Mesothelial cell of epicardium (in vitro differentiated cells): Measurements from ENCODE around the gene PTPN18. TPM values are rescaled to one million over a fixed set of nuclear protein-coding genes. Genes with fewer than 3 reads are reported as not detected.

ENCODE experiments used
- DNase-seq, 2 experiments: peaks; one replicate each; pipeline ENCODE4 v3.0.0; 2021; ENCODE audit warnings: low spot score in 2 of 2; ENCODE audit not compliant: unreplicated experiment in 2 of 2
- H3K27ac Mint-ChIP-seq: 2 replicates; pipeline ENCODE4 v1.8.0; 2021; ENCODE audit warnings: mixed read lengths
- H3K27me3 Mint-ChIP-seq: 2 replicates; pipeline ENCODE4 v1.8.0; 2021; ENCODE audit warnings: low read depth, mixed read lengths
- H3K36me3 Mint-ChIP-seq: 2 replicates; pipeline ENCODE4 v1.8.0; 2021; ENCODE audit warnings: mixed read lengths
- H3K4me1 Mint-ChIP-seq: 2 replicates; pipeline ENCODE4 v1.8.0; 2021; ENCODE audit warnings: mixed read lengths
- H3K4me3 Mint-ChIP-seq: 2 replicates; pipeline ENCODE4 v1.8.0; 2021; ENCODE audit warnings: mild to moderate bottlenecking, moderate library complexity, mixed read lengths
- H3K9me3 Mint-ChIP-seq: 2 replicates; pipeline ENCODE4 v1.8.0; 2021; ENCODE audit warnings: mixed read lengths
- total RNA-seq: library from RNA; stranded (reverse); gene quantifications from 3 replicates; pipeline ENCODE4 v1.2.1, GENCODE V29; 2021
- TF ChIP-seq, protein P1 (sequence below): fragments of 200-600 bp; sonication (generic); IDR thresholded peaks from one replicate; pipeline ENCODE4 v1.5.0; 2021; ENCODE audit warnings: antibody characterized with exemption; ENCODE audit not compliant: unreplicated experiment

Gene PTPN18
- total RNA-seq, 1 donor from 2014 or later, result 20.1 TPM

DNA sequence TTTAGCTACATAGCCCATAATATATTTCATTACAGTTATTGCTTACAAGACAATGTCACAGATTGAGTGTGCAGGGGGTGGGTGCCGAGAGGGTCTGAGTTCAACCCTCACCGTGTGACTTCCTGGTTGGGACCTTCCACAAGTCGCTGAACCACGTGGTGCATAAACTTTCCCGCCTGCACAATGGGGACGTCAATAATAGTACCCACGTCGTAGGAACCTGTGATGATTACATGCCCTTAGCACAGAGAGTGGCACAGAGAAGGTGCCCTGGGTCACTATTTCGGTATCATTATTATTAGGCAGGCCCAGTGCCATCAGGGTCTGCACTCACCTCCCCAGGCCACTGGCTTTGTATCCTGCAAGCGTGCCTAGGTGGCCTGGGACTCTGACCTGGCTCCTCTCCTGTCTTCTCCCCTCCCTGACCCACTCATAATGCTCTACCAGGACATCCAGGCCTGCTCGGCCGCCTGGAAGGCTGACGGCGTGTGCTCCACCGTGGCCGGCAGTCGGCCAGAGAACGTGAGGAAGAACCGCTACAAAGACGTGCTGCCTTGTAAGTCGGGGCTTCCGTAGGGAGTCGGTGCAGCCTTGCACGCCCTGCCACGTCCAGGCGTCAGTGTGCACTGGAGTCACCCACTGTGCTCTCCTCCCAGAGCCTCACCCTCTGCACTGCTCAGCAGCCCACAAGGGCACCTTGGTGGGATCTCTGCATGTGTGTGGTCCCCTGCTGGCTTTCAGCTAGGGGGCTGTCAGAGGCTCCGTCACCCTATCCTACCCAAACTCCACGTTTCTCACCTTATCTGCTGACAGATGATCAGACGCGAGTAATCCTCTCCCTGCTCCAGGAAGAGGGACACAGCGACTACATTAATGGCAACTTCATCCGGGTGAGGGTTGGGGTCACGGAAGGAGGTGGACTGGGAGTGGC lies 2.8 kb downstream of the PTPN18 start:
- Mint-ChIP-seq H3K27ac (no peak overlapping the region), H3K4me1 (peaks cover 3% of the 10 kb centered on the region), H3K9me3 (peaks cover 14% of the 10 kb centered on the region), H3K4me3 (no peak overlapping the region), H3K36me3 (peaks cover 4% of the 10 kb centered on the region), H3K27me3 (peaks cover 5% of the 10 kb centered on the region)
- no peak for DNase-seq
- TF ChIP-seq, protein P1, sequence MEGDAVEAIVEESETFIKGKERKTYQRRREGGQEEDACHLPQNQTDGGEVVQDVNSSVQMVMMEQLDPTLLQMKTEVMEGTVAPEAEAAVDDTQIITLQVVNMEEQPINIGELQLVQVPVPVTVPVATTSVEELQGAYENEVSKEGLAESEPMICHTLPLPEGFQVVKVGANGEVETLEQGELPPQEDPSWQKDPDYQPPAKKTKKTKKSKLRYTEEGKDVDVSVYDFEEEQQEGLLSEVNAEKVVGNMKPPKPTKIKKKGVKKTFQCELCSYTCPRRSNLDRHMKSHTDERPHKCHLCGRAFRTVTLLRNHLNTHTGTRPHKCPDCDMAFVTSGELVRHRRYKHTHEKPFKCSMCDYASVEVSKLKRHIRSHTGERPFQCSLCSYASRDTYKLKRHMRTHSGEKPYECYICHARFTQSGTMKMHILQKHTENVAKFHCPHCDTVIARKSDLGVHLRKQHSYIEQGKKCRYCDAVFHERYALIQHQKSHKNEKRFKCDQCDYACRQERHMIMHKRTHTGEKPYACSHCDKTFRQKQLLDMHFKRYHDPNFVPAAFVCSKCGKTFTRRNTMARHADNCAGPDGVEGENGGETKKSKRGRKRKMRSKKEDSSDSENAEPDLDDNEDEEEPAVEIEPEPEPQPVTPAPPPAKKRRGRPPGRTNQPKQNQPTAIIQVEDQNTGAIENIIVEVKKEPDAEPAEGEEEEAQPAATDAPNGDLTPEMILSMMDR, result no peak

DNA sequence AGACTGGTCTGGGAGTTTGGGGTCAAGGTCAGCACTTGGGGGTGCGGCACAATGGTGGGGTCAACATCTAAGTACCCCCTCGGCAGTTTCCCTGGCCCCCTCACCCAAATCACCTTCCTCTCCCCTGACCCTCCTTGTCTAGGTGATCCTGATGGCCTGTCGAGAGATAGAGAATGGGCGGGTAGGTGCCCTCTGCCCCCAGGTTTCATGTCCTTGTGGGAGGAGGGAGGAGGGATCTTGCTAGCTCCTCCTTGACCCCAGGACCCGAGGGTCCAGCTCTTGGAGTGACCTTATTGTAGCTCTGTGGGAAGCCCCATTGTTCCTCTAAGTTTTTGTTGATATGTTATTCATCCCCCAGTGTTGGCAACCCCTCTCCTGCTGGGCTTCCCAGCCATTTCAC lies 3.6 kb downstream of the PTPN18 start:
- TF ChIP-seq, protein P1, result no peak
- Mint-ChIP-seq H3K27me3 (peaks cover 5% of the 10 kb centered on the region), H3K4me3 (no peak overlapping the region), H3K4me1 (peaks cover 3% of the 10 kb centered on the region), H3K9me3 (peaks cover 18% of the 10 kb centered on the region), H3K36me3 (peaks cover 4% of the 10 kb centered on the region), H3K27ac (no peak overlapping the region)
- no peak for DNase-seq

DNA sequence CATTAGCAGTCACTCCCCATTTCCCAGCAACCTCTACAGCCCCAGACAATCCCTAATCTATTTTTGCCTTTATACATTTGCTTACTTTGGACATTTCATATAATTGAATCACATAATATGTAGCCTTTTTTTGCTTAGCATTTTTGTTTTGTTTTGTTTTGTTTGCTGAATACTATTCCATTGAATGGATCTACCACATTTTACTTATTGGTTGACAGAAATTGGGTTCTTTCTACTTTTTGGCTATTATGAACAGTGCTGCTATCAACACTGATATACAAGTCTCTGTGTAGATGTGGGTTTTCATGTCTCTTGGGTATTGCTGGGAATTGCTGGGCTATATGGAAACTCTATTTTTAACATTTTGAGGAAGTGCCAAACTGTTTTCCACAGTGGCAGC lies 7.6 kb downstream of the PTPN18 start:
- peaks cover 4% of the 10 kb centered on the region for H3K36me3 Mint-ChIP-seq

DNA sequence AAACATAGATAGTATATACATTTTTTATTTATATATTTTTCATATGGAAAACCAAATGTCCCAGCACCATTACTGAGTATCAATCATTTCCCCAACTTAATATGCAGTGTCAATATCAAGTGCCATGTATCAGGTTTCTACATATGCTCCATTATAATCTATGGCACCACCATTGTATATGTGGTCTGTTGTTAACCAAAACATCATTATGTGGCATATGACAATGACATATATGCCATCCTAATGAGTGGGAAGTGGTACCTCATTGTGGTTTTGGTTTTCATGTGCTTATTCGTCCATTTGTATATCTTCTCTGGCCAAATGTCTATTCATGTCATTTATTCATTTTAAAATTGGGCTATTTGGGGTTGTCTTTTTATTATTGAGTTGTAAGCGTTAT lies 9.2 kb downstream of the PTPN18 start:
- H3K4me1 Mint-ChIP-seq, result no peaks in the 10 kb centered on the region
- TF ChIP-seq, protein P1, result no peak
- no peak overlapping the region for H3K27ac Mint-ChIP-seq
- H3K4me3 Mint-ChIP-seq, result no peak overlapping the region
- DNase-seq, result no peak
- peaks cover 2% of the 10 kb centered on the region for H3K27me3 Mint-ChIP-seq
- peaks cover 6% of the 10 kb centered on the region for H3K36me3 Mint-ChIP-seq
- peaks cover 18% of the 10 kb centered on the region for H3K9me3 Mint-ChIP-seq

More for the DNA sequence above, 7.6 kb downstream of the PTPN18 start:
- peaks cover 2% of the 10 kb centered on the region for H3K27me3 Mint-ChIP-seq
- TF ChIP-seq, protein P1, result no peak
- no peak overlapping the region for H3K27ac Mint-ChIP-seq
- no peaks in the 10 kb centered on the region for H3K4me1 Mint-ChIP-seq
- H3K9me3 Mint-ChIP-seq, result peaks cover 23% of the 10 kb centered on the region
- H3K4me3 Mint-ChIP-seq, result no peak overlapping the region
- DNase-seq, result no peak

DNA sequence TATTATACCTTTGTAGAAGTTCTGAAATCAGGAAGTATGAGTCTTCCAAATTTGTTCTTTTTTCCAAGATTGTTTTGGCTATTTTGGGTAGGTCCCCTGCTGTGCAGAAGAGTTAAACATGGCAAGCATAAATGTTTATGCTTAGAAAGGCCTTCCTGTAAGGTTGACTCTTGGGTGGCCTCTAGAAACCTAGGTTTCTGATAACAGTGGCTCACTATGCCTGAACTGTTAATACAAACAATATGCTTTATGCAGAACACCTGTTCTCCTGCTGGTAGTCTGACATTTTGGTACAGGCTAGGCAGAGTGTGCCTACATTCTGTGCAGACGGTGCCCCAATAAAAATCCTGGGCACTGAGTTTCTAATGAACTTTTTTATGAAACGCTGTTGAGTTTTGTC lies 10.1 kb downstream of the PTPN18 start:
- Mint-ChIP-seq H3K27me3 (peaks cover 2% of the 10 kb centered on the region), H3K9me3 (peaks cover 13% of the 10 kb centered on the region), H3K4me1 (peaks cover under 1% of the 10 kb centered on the region), H3K27ac (no peak overlapping the region), H3K4me3 (no peak overlapping the region), H3K36me3 (peaks cover 5% of the 10 kb centered on the region)
- TF ChIP-seq, protein P1, result no peak
- DNase-seq, result no peak
